AG04449 (cell line): Measurements from ENCODE around the gene FBXL16.
"Not testable (repeated sequence)": the region's sequence is repeated elsewhere in the genome, so short reads cannot be mapped to it uniquely, and the experiment has no call there.

ENCODE experiments used
- CTCF ChIA-PET: fragments of 350-600 bp; formaldehyde crosslinking; extraction: SDS; loops from one replicate; lab custom pipeline; 2021; ENCODE audit warnings: antibody characterized with exemption; lab: Yijun Ruan, JAX
- POLR2A ChIA-PET: fragments of 400-600, 350-600 bp; formaldehyde crosslinking; extraction: SDS; loops from one replicate; lab custom pipeline; 2020; ENCODE audit warnings: antibody characterized with exemption, inconsistent platforms; lab: Yijun Ruan, JAX
- DNase-seq: peaks from one replicate; pipeline ENCODE4 v3.0.0-alpha.2; 2010; ENCODE audit warnings: low read depth, low spot score
- H3K4me3 ChIP-seq: 2 replicates; pipeline ENCODE4 v1.5.1; 2011; ENCODE audit warnings: low read depth, mild to moderate bottlenecking, control low read depth, low read length
- CTCF ChIP-seq: IDR thresholded peaks from one replicate; pipeline ENCODE4 v1.5.1; 2011; ENCODE audit warnings: mild to moderate bottlenecking, moderate library complexity, low read length, control low read depth, inconsistent platforms; ENCODE audit not compliant: insufficient read depth; ENCODE audit errors: missing control alignments

Gene FBXL16

GRCh38 chr16:749010-749409 lies 43.4 kb upstream of the FBXL16 start:
- POLR2A ChIA-PET = interaction anchor here (0.7 kb wide), 2 partner anchors 8 to 19 kb away, joined by 3 read pairs; partner anchors contain the start of gene CIAO3
- no peak for TF ChIP-seq CTCF
- peak; percentile 57 for DNase-seq
- CTCF ChIA-PET = interaction anchor here (0.8 to 4.1 kb wide), 7 partner anchors 9 to 306 kb away, joined by 3 to 40 read pairs (median 5); partner anchors contain the start of genes ANTKMT and CIAO3
- no peak overlapping the region for H3K4me3 ChIP-seq

GRCh38 chr16:747978-748746 lies 42.6 kb upstream of the FBXL16 start:
- no peak for TF ChIP-seq CTCF
- ChIA-PET POLR2A (no interaction called here), CTCF (interaction anchor here (0.8 to 4.1 kb wide), 5 partner anchors 8 to 307 kb away, joined by 3 to 40 read pairs (median 3); partner anchors contain the start of gene CIAO3)
- DNase-seq = no peak
- no peak overlapping the region for H3K4me3 ChIP-seq

- DNase-seq = no peak
- ChIA-PET POLR2A (no interaction called here), CTCF (no interaction called here)
- no peak overlapping the region for H3K4me3 ChIP-seq
- TF ChIP-seq CTCF = no peak
These were observed 41.0 kb upstream of the FBXL16 start for GRCh38 chr16:746637-747036.

GRCh38 chr16:745739-746138 lies 40.1 kb upstream of the FBXL16 start:
- peak; percentile 27 for TF ChIP-seq CTCF
- no peak for DNase-seq
- ChIA-PET CTCF (interaction anchor here (0.7 to 5.9 kb wide), 2 partner anchors 10 to 33 kb away, joined by 3 to 24 read pairs; no protein-coding TSS in a partner anchor), POLR2A (no interaction called here)
- no peak overlapping the region for H3K4me3 ChIP-seq

GRCh38 chr16:743794-744500 lies 38.3 kb upstream of the FBXL16 start:
- no peak for TF ChIP-seq CTCF
- no peak overlapping the region for H3K4me3 ChIP-seq
- DNase-seq = no peak
- CTCF ChIA-PET = interaction anchor here (0.6 to 5.9 kb wide), 6 partner anchors 8 to 42 kb away, joined by 3 to 48 read pairs (median 6); no protein-coding TSS in a partner anchor
- POLR2A ChIA-PET = no interaction called here

- POLR2A ChIA-PET, H3K4me3 ChIP-seq, DNase-seq: not testable (repeated sequence)
- CTCF ChIA-PET = interaction anchor here (1.2 to 5.9 kb wide), 7 partner anchors 9 to 319 kb away, joined by 3 to 48 read pairs (median 5); no protein-coding TSS in a partner anchor
These were observed 37.3 kb upstream of the FBXL16 start for GRCh38 chr16:742894-743293.
